IPS DF 6.9 (cell line): ENCODE measurements around the gene AGPAT4.

ENCODE experiments used
- DNase-seq: peaks from one replicate; pipeline ENCODE4 v3.0.0-alpha.2; 2013; ENCODE audit warnings: low read depth, low spot score
- H3K27ac ChIP-seq: one replicate; pipeline ENCODE4 v1.5.1; 2013; ENCODE audit warnings: low read length, control low read depth
- H3K27me3 ChIP-seq: 2 replicates; pipeline ENCODE4 v1.6.1; 2013; ENCODE audit warnings: mild to moderate bottlenecking, low read length; ENCODE audit not compliant: control insufficient read depth, insufficient read depth
- H3K36me3 ChIP-seq: 2 replicates; pipeline ENCODE4 v1.6.1; 2013; ENCODE audit warnings: low read length; ENCODE audit not compliant: control insufficient read depth, insufficient read depth
- H3K4me1 ChIP-seq: 2 replicates; pipeline ENCODE4 v1.6.1; 2013; ENCODE audit warnings: low read length; ENCODE audit not compliant: control insufficient read depth, insufficient read depth
- H3K4me3 ChIP-seq: 2 replicates; pipeline ENCODE4 v1.5.1; 2013; ENCODE audit warnings: mild to moderate bottlenecking, low read length
- H3K9me3 ChIP-seq: 2 replicates; pipeline ENCODE4 v1.6.1; 2013; ENCODE audit warnings: low read length, inconsistent platforms; ENCODE audit not compliant: control insufficient read depth, insufficient read depth
- WGBS: extraction: QIAGEN DNeasy Blood & Tissue Kit; methylation state at CpG from one replicate; pipeline ENCODE4 v1.1.7; 2013; ENCODE audit warnings: mixed read lengths, missing lambda C conversion rate; ENCODE audit not compliant: insufficient read length, insufficient coverage; 5-methylcytosine and 5-hydroxymethylcytosine counted together

The AGPAT4 gene

GRCh38 chr6:161140554-161140875 lies 133.3 kb downstream of the AGPAT4 start:
- Histone ChIP-seq H3K4me1 (no peaks in the 10 kb centered on the region), H3K9me3 (no peaks in the 10 kb centered on the region), H3K27ac (no peak overlapping the region), H3K36me3 (peaks cover 5% of the 10 kb centered on the region; the same call in 1 of the 2 replicates), H3K4me3 (no peak overlapping the region), H3K27me3 (no peaks in the 10 kb centered on the region)
- WGBS, result no CpG with 5 or more reads among the region's 10 CpGs
- no peak for DNase-seq

- Histone ChIP-seq H3K4me3 (no peak overlapping the region), H3K9me3 (no peaks in the 10 kb centered on the region), H3K27me3 (no peaks in the 10 kb centered on the region), H3K36me3 (peaks cover 5% of the 10 kb centered on the region; the same call in 1 of the 2 replicates), H3K27ac (no peak overlapping the region), H3K4me1 (no peaks in the 10 kb centered on the region)
- DNase-seq, result no peak
- no CpG with 5 or more reads among the region's 28 CpGs for WGBS
Observed at GRCh38 chr6:161139766-161140553, 133.9 kb downstream of the AGPAT4 start.

DNA sequence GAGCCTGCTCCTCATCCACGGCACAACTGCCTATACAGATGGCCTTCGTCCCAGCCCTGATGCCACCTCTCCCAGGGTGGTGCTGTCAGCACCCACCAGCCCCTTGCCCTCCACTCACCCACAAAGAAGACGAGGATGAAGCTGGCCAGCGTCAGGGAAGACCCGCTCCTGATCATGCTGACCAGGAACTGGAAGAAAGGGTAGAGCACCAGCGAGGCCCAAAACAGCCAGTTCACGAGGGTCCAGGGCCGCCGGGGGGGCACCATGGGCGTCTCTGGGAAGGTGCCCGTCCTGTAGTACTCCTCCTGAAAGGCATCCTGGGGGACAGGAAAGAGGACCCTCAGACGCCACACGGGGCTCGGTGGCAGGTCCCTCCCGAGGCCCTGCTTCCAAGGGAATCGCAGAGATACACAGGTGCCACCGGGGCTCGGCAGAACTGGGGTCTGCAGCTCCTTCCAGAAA lies 134.5 kb downstream of the AGPAT4 start:
- Histone ChIP-seq H3K27ac (no peak overlapping the region), H3K36me3 (peaks cover 5% of the 10 kb centered on the region; the same call in 1 of the 2 replicates), H3K4me1 (no peaks in the 10 kb centered on the region), H3K9me3 (no peaks in the 10 kb centered on the region), H3K4me3 (no peak overlapping the region), H3K27me3 (no peaks in the 10 kb centered on the region)
- no CpG with 5 or more reads among the region's 18 CpGs for WGBS
- DNase-seq, result no peak

DNA sequence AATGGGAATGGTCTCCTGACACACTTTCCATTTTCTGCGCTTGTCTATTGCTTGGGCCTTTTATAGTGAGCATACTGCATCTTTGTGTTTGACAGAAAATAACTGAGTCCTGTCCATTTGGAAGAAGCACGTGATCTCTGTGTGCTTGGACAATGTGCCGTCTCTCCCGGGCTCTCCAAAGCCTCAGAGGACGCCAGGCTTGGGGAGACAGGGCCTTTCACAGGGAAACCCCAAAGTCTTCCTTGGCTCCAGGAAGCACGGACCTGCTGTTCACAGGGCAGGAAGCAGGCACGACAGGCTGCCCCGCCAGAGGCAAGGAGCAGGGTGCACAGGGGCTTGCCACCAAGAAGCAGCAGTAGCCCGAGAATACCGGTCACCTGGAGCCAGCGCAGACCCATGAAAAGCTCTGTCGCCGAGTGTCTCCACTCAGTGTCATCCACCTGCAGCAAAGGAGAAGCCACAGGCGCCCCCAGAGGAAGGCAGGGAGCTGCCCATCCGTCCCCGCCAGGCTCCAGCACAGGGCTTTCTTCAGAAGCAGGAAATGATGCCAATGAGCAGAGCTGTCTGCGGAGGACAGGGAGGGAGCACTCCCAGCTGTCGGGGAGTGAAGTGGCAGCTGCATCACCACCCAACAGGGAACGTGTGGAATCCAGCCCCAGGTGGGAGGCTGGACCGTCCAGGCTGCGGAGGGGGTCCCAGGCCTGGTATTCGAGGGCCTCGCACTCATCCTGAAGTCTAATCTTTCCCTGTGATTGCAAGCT lies 135.1 kb downstream of the AGPAT4 start:
- no CpG with 5 or more reads among the region's 23 CpGs for WGBS
- Histone ChIP-seq H3K27me3 (no peaks in the 10 kb centered on the region), H3K36me3 (peaks cover 5% of the 10 kb centered on the region; the same call in 1 of the 2 replicates), H3K9me3 (no peaks in the 10 kb centered on the region), H3K4me3 (no peak overlapping the region), H3K27ac (no peak overlapping the region), H3K4me1 (no peaks in the 10 kb centered on the region)
- no peak for DNase-seq

DNA sequence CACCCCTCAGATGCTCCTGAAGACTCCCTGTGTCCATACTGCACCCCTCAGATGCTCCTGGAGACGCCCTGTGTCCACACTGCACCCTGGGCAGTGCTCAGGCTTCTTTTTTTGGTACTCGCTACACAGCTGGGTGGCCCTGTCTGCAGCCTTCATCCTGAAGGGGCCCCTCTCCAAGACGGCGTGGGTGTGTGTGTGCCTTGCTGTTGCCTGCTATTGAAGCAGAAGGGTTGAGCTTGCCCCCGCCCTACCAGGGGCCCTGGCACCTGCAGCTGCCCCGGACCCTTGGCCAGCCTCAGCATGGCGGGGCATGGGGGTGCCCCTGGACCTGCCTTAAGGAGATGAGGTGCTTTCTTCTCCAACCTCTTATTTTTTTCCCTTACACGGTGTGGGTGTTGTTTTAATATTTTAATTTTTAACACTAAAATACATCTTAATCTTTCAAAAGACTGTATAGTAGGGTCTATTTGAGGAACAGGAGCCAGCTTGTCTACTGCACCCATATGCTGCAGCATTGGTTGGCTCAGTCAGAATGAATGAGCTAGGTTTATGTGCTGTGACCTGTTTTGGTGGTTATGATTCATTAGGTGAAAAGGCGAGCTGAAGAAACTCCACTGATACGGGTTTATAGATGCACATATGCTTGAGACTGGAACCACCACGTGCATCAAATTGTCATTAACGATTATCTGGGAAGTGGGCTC lies 135.9 kb downstream of the AGPAT4 start:
- no peaks in the 10 kb centered on the region for H3K9me3 ChIP-seq
- H3K4me1 ChIP-seq, result no peaks in the 10 kb centered on the region
- no CpG with 5 or more reads among the region's 12 CpGs for WGBS
- no peak overlapping the region for H3K4me3 ChIP-seq
- H3K27me3 ChIP-seq, result no peaks in the 10 kb centered on the region
- no peak for DNase-seq
- no peak overlapping the region for H3K27ac ChIP-seq
- peaks cover 5% of the 10 kb centered on the region; the same call in 1 of the 2 replicates for H3K36me3 ChIP-seq

DNA sequence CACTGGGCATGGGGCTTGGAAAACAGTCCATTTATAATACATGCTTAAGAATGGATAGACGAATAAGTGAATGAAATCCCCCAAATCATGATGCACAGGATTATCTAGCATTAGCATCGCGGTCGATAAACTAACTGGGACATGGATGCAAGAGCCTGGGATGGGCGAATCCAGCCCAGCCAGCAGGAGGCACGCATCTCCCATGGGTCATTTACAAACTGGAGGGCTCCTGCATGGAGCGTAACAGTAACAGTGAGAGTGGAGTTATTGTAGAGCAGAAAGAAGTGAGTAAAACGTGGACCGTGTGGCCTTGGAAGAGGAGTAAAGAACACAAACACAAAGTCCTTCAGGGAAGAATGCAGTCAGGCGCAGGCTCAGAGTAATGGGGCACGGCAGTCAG lies 136.5 kb downstream of the AGPAT4 start:
- Histone ChIP-seq H3K27me3 (no peaks in the 10 kb centered on the region), H3K9me3 (no peaks in the 10 kb centered on the region), H3K36me3 (peaks cover 5% of the 10 kb centered on the region; the same call in 1 of the 2 replicates), H3K4me1 (no peaks in the 10 kb centered on the region), H3K4me3 (no peak overlapping the region), H3K27ac (no peak overlapping the region)
- DNase-seq, result no peak
- WGBS, result no CpG with 5 or more reads among the region's 11 CpGs

- DNase-seq, result no peak
- Histone ChIP-seq H3K27me3 (no peaks in the 10 kb centered on the region), H3K36me3 (peaks cover 5% of the 10 kb centered on the region; the same call in 1 of the 2 replicates), H3K4me1 (no peaks in the 10 kb centered on the region), H3K9me3 (no peaks in the 10 kb centered on the region), H3K4me3 (no peak overlapping the region), H3K27ac (no peak overlapping the region)
- WGBS, result no CpG with 5 or more reads among the region's 11 CpGs
Observed at GRCh38 chr6:161136655-161137054, 137.2 kb downstream of the AGPAT4 start.

DNA sequence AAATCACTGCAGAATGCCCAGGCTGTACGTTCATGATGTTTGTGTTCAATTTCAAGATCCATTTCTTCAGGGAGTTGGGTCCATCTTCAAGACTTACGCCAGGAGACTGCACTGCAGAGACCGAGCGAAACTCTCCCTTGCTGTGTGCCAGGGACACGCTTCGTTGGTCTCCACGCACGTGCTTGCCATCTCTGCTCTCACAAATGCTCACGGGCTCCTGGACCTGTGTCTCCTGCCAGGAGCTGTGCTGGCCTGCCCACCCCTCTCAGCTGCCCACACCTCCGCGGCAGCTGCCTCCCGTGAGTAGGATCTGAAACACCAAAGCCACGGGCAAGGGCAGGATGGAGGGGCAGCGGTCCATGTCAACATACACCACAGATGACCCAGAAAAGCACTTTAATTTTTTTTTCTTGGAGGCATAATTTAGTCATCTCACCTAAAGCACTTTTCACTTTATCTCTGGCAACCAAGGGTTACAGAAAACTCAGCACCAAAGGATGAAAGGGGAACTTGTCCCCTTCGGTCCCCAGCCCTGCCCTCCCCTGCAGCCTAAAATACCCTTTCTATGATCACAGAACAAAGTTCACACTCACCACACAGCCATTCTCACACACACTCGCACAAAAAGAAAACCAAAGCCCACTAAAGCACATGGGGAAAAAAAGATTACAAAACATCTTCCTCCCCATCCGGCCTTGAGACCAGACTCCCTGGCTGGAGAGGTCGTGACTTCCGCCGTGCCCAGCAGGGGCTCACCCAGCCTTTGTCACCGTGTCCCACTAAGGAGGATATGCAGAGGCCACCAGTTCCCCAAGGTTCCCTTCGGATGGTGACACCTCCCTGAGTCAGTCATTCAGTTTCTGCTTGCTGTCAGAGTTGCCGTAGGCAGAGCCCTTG lies 137.9 kb downstream of the AGPAT4 start:
- Histone ChIP-seq H3K27ac (no peak overlapping the region), H3K4me3 (no peak overlapping the region), H3K4me1 (no peaks in the 10 kb centered on the region), H3K9me3 (no peaks in the 10 kb centered on the region), H3K36me3 (peaks cover 2% of the 10 kb centered on the region; the same call in 1 of the 2 replicates), H3K27me3 (no peaks in the 10 kb centered on the region)
- DNase-seq, result no peak
- WGBS, result no CpG with 5 or more reads among the region's 23 CpGs

DNA sequence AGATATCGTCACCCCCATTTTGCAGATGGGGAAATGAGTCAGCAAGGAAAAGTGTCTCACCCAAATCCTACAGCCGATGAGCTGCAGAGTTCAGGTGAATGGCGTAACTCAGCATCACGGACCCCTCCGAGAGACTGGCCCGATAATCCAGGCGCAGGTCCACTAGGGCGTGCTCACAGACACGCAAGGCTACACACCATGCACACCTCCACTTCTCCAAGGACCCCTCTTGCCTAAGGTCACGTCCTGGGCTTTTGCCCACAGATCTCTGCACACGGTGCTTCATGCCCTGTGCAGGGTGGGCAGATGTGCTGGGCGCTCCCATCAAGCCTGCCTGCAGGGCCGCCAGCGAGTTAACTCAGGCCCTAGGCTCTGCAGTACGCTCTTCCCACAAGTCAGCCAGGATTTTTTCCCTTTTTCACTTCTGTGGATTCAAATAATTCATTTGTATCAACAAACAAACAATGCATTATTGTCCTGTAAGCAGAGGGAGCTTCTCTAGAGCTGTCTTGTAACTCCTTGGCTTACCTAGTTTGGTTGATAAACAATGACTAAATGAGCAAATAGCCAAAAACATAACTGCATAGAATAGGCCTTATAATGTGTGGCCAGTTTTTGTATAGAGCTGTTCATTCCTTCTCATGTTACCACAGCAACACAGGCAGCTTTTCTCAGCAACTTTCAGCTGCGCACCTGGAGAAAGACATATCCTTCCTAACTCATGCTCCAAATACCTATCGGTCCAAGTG lies 139.1 kb downstream of the AGPAT4 start:
- no peaks in the 10 kb centered on the region for H3K27me3 ChIP-seq
- no peak overlapping the region for H3K27ac ChIP-seq
- no peak overlapping the region for H3K4me3 ChIP-seq
- no peaks in the 10 kb centered on the region for H3K4me1 ChIP-seq
- no CpG with 5 or more reads among the region's 17 CpGs for WGBS
- DNase-seq, result no peak
- peaks cover 2% of the 10 kb centered on the region; the same call in 1 of the 2 replicates for H3K36me3 ChIP-seq
- no peaks in the 10 kb centered on the region for H3K9me3 ChIP-seq
